Stimulated activated CD8-positive, alpha-beta memory T cell treated with anti-CD3 and anti-CD28 coated beads, Interleukin-7, amount 100 ng/mL, for 4 hours (primary cell): ENCODE data around the gene ATP5IF1.

ENCODE experiments used
- DNase-seq, 2 donors: peaks; one replicate each; pipeline ENCODE4 v3.0.0-alpha.2; 2020; ENCODE audit warnings: low read depth in 2 of 2

ATP5IF1 gene

DNA sequence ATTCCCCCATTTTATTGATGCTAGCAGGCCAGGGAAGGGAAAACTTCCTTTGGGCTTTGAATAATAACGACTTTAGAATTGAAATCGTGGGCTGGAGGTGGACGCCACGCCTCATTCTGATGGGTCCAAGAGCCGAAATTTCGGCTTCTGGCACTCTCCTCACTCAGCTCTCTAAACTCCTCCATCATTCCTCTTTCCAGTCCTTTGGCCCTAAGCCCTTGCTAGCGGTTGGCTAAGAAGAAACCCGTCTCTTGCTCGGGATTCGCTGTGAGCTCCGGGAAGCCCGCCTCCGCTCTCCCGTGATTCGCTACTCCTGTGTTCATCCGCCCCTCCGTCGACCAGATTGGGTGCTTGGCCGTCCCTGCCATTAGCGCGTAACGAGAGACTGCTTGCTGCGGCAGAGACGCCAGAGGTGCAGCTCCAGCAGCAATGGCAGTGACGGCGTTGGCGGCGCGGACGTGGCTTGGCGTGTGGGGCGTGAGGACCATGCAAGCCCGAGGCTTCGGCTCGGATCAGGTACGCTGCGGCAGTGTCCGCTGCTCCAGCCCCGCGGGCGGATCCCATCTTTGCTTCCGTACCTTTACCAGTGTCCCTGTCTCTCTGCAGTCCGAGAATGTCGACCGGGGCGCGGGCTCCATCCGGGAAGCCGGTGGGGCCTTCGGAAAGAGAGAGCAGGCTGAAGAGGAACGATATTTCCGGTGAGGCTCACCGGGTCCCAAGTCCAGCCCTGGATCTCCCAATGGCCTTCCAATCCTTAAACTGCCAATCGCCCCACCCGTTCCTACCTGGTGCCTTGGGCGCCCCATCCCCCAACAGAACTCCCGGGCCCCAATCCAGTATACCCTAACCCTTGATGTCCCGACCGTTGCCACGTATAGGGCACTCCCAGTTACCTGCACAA is at the start of gene ATP5IF1:
TSS of gene ATP5IF1 (plus strand) at position 370 of the 901 bp plus-strand sequence. CDS start at position 430, 60 bp downstream.
- DNase-seq: peak; percentile 89 to 92

- DNase-seq: no peak
These were observed 45.5 kb upstream of the ATP5IF1 start for GRCh38 chr1:28190337-28190979.

DNA sequence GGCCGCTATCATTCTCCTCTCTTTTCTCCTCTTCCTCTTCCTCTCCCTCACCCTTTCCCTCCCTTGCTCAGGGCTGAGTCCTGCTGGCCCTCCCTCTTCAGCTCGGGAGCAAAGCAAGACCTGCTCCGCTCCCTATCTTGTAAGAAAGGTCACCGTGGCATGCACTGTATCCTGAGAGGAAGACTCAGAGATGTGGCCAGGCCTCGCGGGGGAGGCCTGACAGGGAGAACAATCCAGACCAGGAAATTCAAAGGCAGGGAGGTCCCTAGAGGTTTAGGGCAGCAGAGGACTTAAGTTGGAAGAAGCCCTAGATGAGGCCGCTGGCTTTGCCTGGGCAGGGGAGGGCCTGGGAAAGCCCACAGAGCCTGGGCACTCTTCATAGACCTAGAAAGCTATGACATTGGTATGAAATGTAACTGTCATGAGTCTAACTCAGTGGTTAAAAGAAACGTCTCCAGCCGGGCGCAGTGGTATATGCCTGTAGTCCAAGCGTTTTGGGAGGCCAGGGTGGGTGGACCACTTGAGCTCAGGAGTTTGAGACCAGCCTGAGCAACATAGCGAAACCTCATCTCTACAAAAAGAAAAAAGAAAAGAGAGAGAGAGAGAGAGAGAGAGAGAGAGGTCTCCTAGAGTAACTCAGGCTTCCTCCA is 44.8 kb upstream of the ATP5IF1 start:
- DNase-seq: no peak

- DNase-seq: no peak
These were observed 42.2 kb upstream of the ATP5IF1 start for GRCh38 chr1:28193701-28194161.

- no peak for DNase-seq
These were observed 41.4 kb upstream of the ATP5IF1 start for GRCh38 chr1:28194326-28195035.

GRCh38 chr1:28195780-28196179 is 40.1 kb upstream of the ATP5IF1 start:
- DNase-seq: no peak

GRCh38 chr1:28196330-28196729 is 39.6 kb upstream of the ATP5IF1 start:
- no peak for DNase-seq

DNA sequence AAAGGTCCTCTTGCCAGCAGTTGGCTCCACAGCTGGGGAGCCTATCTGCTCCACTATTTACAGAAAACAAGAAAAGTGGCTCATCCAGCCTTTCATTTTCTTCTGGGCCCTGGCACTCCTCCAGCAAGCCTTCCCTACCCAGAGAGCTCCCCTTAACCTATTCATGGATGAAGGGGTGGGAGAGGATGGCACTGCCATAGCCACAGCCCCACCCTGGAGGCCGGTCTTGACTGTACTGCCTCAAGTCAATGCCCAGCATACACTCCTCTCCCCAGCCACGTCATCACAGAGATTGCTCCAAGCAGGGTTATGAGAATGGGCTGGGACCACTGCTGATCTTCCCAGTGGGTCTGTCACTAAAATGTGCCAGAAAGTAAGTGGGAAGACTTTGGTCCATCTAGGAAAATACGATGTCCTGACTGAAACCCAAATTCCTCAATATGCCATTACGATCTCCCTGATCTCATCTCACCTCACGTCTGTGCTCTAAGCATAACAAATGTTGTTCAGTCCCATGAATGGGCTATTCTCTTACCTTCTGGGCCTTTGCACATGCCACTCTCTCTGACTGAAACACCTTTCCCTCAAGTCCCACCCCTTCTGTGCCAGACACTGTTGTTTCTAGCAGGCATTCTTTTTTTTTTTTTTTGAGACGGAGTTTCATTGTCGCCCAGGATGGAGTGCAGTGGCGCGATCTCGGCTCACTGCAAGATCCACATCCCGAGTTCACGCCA is 38.1 kb upstream of the ATP5IF1 start:
- no peak for DNase-seq

- DNase-seq: peak; percentile 31 to 43
These were observed 36.3 kb upstream of the ATP5IF1 start for GRCh38 chr1:28199328-28200233.

- DNase-seq: no peak
These were observed 35.6 kb upstream of the ATP5IF1 start for GRCh38 chr1:28200234-28200873.

GRCh38 chr1:28205243-28205642 is 30.7 kb upstream of the ATP5IF1 start:
- DNase-seq: no peak

- DNase-seq: peak; percentile 26 to 35
These were observed 27.0 kb upstream of the ATP5IF1 start for GRCh38 chr1:28208818-28209441.

- no peak for DNase-seq
These were observed 26.2 kb upstream of the ATP5IF1 start for GRCh38 chr1:28209700-28210099.

DNA sequence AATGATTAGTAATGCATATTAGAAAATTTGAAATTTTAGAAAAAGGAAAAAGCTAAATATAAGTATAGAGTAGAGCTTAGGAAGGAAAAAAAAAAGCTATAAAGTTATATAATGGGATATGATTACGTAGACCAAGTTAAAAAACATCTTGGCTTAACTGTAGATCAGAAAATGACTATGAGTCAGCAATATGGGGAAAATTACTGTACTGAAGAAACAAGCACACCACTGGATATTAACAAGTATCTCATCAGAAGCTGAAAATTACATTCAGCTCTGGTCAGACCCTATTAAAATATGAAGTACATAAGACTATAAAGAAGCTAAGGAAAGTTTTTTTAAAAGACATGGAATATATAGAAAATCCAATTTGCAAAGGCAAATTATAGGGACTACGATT is 22.6 kb upstream of the ATP5IF1 start:
- no peak for DNase-seq

GRCh38 chr1:28229089-28229488 is 6.8 kb upstream of the ATP5IF1 start:
- no peak for DNase-seq

DNA sequence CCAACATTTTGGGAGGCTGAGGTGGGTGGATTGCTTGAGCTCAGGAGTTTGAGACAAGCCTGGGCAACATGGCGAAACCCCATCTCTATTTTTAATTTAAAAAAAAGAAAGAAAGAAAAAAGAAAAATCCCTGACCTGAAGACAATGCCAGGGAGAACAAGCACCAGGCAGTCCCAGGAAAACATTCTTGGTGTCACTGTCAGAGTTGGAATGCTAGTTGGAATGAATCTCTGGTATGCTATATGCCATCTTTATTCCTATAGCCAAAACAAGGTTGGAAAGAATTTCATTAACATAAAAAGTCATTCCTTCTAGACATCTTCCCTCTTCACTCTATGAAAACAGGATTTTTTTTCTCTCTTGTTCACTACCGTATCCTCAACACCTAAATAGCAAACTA is 5.9 kb upstream of the ATP5IF1 start:
- DNase-seq: no peak

DNA sequence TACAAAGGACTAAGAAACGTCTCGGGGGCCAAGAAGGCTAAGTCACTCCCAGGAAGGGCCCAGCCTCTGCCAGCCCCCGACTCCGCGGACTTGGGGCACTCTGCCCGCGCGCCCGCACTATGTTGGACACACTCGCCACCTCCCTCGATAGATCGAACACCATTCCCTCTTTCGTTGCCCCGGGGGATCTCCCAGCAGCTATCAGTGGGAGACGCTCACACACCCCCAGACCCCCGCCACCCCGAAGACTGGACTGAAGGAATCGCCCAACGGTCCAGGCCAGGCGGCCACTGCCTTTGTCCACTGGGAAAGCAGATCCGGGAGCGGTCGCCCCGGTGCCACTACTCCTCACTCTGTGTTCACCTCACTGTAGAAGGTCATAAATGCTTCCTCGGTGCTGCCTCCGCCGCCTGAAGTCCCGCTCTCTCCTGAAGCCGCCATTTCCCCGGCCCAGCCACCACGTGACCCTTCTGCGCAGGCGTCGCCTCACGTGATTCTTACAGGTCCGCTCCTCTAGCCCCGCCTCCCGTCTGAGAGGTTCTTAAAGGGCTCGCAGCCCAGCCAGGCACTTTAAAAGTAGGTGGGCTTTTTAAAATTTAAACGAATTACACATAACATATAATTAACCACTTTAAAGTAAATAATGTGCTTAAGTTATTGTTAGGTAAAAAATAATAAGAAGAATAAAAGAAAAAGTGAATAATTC is 3.2 kb upstream of the ATP5IF1 start, which contains the start of gene DNAJC8:
TSS of gene DNAJC8 (minus strand) at position 472 of the 706 bp plus-strand sequence. CDS start at position 441, 31 bp downstream.
- peak; percentile 93 to 94 for DNase-seq

DNA sequence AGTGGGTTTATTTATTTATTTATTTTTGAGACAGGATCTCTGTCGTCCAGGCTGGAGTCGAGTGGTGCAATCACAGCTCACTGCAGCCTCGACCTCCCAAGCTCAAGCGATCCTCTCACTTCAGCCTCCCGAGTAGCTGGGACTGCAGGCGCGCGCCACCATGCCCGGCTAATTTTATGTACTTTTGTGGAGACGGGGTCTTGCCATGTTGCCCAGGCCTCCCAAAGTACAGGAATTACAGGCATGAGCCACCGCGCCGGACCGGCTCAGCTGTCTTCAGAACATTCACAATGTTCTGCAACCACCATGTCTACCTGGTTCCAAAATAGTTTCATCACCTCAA is 2.7 kb upstream of the ATP5IF1 start:
- DNase-seq: no peak
